GM19452 (cell line): ENCODE results near the gene HELZ.
"Not testable (repeated sequence)": the region's sequence is repeated elsewhere in the genome, so short reads cannot be mapped to it uniquely, and the experiment has no call there.

ENCODE experiments used
- ATAC-seq: cut with Tn5 transposase; IDR thresholded peaks from one replicate; pipeline ENCODE4 v1.9.1; 2021; ENCODE audit not compliant: unreplicated experiment

HELZ gene

DNA sequence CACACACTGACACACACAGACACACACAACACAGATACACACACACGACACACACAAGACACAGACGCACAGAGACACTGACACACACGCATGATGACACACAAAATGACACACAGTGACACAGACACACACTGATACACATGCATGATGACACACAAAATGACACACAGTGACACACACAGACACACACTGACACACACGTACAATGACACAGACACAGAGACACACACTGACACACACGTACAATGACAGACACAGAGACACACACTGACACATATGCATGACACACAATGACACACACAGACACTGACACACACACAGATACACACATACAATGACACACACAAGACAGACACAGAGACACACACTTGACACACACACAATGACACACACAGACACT lies 190.4 kb downstream of the HELZ start:
- no peak for ATAC-seq

DNA sequence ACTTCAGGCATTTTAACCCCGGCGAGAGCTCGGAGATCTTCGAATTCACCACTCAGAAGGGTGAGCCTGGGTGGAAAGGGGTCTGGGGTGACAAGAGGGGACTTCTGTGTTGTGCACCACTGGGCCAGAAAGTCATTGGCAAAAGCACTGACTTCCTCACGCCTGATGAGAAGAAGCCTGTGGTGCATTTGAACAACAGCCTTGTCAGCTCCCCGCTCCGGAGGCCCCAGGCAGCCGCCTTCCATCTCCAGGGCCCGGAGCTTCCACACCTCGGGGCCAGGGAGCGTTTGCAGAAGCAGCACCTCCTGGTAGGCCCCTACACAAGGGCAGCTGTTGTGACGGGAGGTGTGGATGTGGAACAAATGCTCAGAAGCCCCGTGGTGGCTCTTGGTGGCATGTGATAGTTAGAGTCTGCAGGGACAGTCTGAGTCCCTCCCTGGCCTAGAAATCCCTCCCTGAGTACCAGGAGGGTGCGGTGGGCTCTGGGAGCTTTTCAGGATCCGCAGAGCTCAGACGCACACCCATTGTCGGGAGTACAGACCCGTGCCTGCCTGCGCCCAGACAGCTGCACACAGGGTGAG lies 190.9 kb downstream of the HELZ start:
- ATAC-seq = no peak

DNA sequence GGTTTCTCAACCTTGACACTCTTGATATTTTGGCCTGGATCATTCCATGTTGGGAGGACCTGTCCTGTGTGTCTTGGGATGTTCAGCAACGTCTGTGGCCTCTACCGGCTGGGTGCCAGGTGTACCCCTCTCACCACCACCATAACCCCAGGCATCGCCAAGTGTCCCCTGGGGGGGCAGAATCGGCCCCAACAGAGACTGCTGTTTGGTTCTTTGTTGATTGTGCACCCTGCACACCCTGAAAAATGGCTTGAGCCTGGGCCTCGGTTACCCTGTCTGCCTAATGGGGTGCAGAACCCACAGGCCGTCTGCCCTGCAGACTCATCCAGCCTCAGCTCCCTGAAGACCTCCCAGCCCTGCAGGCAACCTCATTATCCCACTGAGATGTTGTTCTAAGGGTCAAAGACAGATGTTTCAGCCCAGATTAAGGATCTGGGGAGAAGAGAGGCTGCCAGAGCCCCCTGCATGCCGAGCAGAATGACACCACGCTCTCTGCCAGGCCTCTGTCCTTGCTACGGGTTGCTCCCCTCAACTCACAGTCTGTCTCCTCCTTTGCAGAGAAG lies 191.5 kb downstream of the HELZ start:
- ATAC-seq = no peak

- ATAC-seq = no peak
Measured at GRCh38 chr17:67052720-67053437, 192.1 kb downstream of the HELZ start.

DNA sequence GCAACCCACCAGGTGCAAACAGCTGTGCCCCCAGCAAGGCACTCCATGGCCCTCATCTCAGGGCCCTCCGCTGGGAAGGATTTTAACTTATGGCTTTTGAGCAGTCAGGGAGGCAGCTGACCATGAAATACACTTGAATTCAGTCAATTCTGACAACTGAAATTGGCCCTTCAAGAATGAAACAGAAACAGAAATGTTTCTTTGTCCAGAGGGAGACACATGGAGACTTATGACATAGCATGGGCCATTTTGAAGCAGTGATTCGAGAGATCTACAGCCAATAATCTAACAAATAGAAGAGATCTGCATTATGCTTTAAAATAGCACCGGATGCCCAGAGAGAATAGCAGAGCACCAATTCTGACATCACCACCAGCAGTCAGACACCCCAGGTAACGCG lies 193.2 kb downstream of the HELZ start:
- ATAC-seq = no peak

DNA sequence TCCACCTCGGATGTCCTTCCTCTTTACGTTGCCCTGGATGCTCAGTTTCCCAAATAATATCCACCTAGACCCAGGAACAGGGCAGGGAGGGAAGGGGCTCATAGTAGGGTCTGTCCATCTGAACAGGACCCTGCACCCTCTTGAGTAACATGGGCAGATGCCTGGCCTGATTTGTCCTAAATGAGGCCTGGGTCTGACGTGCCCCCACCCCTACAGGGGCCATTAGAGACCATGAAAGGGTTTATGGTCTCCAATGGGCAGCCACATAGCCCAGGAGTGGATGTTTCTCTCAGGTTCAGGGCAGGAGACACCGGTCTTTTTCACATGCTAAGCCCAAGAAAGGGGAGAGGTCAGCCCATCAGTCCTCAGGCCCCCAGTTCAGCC lies 193.8 kb downstream of the HELZ start:
- ATAC-seq = no peak

DNA sequence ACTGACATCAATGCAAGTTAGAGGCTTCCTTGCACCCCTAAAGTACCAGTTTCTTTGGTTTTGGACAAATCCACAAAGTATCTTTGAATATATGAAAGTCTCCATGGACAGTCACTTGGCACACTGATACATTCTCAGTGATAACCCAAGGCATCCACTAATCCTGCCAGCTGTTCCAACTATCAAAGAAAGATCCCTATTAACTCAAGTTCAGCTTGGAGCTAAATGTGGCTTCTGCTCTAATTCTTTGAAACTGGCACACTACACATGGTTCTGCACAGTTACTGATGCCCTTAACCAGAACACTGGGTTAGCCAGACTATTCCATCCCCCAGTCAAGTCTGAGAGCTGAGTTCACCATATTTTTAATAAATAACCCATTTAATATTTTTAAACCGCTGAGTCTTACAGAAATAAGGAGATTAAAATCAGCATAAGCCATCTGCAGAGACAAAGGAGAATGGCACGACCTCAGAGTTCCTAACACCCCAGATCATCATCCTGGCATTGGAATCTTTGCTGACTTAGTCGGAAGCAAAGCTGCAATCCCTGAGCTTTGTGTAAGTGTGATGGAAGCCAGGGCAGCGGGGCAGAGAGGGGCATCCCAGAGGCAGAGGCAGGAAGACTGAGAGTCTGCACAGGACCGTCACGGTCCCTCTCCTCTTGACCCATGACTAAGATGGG lies 194.4 kb downstream of the HELZ start:
- no peak for ATAC-seq

GRCh38 chr17:67050066-67050465 lies 194.9 kb downstream of the HELZ start:
- ATAC-seq = no peak

DNA sequence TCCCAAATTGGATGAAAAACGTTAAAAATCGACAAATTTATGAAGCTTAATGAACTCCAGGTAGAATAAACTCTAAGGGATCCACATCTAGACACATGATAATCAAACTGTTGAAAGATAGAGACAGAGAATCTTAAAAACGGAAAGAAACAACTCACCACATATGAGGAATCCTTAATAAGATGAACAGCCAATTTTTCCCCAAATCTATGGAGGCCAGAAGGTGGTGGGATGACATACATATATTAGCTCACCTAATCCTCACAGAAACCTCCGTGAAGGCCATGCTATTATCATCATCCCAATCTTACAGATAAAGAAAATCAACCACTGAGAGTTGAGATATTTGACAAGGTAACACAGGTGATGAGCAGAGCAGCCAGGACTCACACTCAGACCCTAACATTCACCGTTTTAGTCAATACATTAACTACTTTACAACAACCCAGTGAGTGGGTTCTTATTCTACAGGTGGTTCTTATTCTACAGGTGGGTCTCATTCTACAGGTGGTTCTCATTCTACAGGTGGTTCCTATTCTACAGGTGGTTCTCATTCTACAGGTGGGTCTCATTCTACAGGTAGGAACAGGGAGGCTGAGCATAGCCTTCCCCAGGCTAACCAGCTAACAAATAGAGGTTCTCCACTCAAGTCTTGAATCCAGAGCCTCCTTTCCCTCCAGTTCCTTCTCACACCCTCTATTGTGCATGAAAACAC lies 195.8 kb downstream of the HELZ start:
- no peak for ATAC-seq

DNA sequence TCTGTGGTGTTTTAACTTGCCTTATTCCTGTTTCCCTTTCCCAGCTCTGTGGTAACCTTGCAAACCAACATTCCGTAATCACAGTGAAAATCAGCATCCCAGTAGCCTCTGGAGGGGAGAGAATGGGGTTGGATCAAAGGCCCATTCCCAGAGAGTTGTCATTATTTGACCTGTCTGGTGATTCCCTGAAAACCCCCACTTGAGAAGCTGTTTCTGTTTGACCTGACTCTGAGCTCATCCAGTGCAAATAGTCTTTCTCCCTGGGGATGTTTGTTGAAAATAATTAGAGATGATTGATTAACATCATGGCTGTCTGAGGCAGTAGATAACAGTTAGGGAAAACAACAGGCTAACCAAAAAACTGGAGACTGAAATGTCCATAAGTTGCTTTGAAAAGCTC lies 197.6 kb downstream of the HELZ start:
- ATAC-seq = no peak

GRCh38 chr17:67046398-67046797 lies 198.6 kb downstream of the HELZ start:
- no peak for ATAC-seq

- ATAC-seq = no peak
Measured at GRCh38 chr17:67044940-67045339, 200.1 kb downstream of the HELZ start.

GRCh38 chr17:67044016-67044772 lies 200.8 kb downstream of the HELZ start, which contains the start of gene CACNG1:
CACNG1 (plus strand) TSS chr17:67044554; CDS start chr17:67044661, 107 bp downstream.
- ATAC-seq = no peak

DNA sequence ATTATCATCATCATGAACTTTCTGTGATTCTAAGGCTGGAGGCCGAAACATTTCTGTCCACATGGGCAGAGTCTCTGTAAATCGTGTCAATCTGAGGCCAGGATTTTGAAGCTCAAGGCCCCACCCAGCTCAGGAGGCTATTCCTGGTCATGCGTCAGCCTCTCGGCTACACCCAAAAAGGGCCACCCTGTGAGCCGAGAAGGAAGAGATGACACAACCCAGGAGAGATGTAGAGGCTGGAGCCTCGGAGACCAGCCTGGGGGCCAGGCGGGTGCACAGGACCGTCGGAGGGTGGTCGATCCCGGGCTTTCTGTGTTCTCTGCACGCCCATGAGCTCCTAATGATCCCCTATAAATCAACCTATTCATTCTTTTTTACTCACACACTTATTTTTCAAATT lies 201.7 kb downstream of the HELZ start:
- ATAC-seq = no peak

DNA sequence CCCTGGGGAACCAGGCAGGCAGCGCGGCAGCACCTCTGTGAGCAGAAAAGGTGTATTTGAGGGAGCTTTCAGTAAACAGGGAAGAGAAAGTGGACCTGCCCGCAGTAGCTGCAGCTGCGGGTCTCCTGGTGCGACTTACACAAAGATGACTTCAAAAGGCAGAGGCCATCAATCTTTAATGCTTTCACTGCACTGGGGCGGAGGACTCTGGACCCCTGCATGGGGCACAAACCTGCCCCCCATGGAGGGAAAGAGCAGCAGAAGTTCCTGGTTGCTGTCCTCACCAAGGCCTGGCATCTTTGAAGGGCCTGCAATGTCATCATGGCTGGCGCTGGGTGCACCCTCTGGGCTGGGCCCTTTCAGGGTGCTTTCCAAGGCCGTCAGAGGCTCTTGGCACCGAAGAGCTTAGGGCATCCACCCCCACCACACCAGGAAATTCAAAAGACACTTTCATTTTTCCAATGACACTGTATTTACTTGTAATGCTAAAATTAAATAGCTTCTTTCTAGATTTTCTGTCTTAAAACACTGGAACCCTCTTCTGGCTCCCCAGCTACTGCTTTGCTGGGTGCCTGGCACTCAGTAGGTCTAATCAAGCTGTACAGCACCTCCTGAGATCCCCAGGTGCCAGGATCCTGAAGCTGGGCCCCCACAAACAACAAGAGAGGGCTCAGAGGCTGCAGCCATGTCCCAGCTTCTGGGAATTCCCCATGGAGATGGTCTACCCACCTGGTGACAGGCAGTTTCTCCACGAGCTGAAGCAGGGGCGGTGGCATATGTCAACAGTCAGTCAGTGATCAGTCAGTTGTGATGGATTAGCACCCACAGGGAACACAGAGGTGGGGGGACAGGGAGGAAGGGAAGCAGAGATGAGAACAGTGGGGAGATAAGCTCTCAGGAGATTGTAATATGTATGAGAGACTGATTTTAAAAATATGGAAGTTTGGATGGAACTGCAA lies 202.8 kb downstream of the HELZ start:
- no peak for ATAC-seq

GRCh38 chr17:67041531-67041930 lies 203.5 kb downstream of the HELZ start:
- ATAC-seq = no peak

DNA sequence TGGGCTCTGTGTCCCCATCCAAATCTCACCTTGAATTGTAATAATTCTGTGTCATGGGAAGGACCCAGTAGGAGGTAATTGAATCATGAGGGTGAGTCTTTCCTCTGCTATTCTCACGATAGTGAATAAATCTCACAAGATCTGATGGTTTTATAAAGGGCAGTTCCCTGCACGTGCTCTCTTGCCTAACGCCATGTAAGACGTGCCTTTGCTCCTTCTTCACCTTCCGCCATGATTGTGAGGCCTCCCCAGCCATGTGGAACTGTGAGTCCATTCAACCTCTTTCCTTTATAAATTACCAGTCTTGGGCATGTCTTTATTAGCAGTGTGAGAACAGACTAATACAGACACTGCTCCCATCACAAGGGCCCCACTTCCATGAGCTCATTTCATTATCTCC lies 203.9 kb downstream of the HELZ start:
- not testable (repeated sequence) for ATAC-seq

DNA sequence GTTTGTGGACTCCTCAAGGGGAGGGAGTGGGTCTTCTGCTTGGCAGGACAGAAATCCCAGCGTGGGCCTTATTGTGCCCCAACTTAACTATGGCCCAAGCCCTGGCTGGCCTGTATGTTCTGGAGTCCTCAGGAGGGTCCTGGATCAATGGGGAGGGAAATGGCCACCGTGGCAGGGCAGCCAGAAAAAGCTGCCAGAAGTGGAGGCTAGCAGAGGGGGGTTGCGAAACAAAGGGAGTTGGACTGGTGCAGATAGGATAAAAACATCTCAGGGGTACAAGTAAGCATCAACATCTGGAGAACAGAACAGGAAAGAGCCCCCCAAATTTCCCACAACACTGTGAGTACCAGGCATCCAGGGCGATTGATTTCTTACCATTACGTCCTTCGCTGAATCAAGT lies 204.3 kb downstream of the HELZ start:
- no peak for ATAC-seq

- no peak for ATAC-seq
Measured at GRCh38 chr17:67038861-67039365, 206.1 kb downstream of the HELZ start.
